Mammary epithelial cell (primary cell): ENCODE results near the gene AMPD3.

Experiments used
- EZH2 ChIP-seq: IDR thresholded peaks from 2 replicates; pipeline ENCODE4 v1.6.1; 2012; ENCODE audit warnings: low read length, inconsistent platforms, borderline replicate concordance
- TF ChIP-seq, protein P1 (sequence below), 2 donors: IDR thresholded peaks in 1 of 2; conservative IDR thresholded peaks in 1 of 2; 2 replicates each; pipeline ENCODE4 v1.5.1; 2011 to 2012; ENCODE audit warnings: inconsistent platforms in 2 of 2, low read length in 2 of 2, mild to moderate bottlenecking in 2 of 2, control low read depth in 1 of 2, low read depth in 1 of 2; ENCODE audit not compliant: insufficient read depth in 1 of 2; ENCODE audit errors: extremely low read depth in 1 of 2

DNA sequence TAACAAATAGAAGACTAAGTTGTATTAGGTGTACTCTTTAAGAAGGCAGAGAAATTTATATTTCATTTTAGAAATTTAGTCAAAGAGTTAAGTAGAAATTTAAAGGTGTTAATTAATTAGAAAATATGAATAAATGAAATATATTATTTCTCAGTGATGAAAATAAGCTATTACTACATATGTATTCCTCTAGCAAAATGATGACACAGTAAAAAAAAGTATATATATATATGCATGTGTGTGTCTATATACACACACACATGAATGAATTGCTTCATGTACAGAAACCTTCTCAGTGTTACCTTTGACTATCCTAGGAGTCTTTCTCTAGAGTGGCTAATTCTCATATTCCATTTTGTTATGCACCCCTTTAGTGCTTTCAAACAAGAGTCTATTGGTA lies 78.3 kb downstream of the AMPD3 start:
- TF ChIP-seq, protein P1, sequence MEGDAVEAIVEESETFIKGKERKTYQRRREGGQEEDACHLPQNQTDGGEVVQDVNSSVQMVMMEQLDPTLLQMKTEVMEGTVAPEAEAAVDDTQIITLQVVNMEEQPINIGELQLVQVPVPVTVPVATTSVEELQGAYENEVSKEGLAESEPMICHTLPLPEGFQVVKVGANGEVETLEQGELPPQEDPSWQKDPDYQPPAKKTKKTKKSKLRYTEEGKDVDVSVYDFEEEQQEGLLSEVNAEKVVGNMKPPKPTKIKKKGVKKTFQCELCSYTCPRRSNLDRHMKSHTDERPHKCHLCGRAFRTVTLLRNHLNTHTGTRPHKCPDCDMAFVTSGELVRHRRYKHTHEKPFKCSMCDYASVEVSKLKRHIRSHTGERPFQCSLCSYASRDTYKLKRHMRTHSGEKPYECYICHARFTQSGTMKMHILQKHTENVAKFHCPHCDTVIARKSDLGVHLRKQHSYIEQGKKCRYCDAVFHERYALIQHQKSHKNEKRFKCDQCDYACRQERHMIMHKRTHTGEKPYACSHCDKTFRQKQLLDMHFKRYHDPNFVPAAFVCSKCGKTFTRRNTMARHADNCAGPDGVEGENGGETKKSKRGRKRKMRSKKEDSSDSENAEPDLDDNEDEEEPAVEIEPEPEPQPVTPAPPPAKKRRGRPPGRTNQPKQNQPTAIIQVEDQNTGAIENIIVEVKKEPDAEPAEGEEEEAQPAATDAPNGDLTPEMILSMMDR (conservative IDR thresholded peaks at IDR 0.05 in 1 of 2, IDR thresholded peaks at IDR 0.05 in 1 of 2; ENCODE audit: extremely low read depth in 1 of 2, insufficient read depth in 1 of 2, low read depth in 1 of 2, low read length in 2 of 2): no peak
- TF ChIP-seq EZH2: no peak
